GM18520 (cell line): Measurements from ENCODE around the gene MAEA.
A peak's percentile ranks its signal among the peaks of the same experiment; 100 is the strongest.
"Not testable (repeated sequence)": the region's sequence is repeated elsewhere in the genome, so short reads cannot be mapped to it uniquely, and the experiment has no call there.

Source experiments
- ATAC-seq: cut with Tn5 transposase; IDR thresholded peaks from one replicate; pipeline ENCODE4 v1.9.1; 2021; ENCODE audit not compliant: unreplicated experiment

MAEA gene

GRCh38 chr4:1277667-1278665, 11.7 kb upstream of the MAEA start:
- no peak for ATAC-seq

- ATAC-seq: no peak
Observed at GRCh38 chr4:1279253-1279652, 10.4 kb upstream of the MAEA start.

GRCh38 chr4:1283711-1284110, 6.0 kb upstream of the MAEA start:
- ATAC-seq: no peak

- ATAC-seq: no peak
Observed at GRCh38 chr4:1285151-1285789, 4.4 kb upstream of the MAEA start.

- no peak for ATAC-seq
Observed at GRCh38 chr4:1285790-1286553, 3.7 kb upstream of the MAEA start.

- no peak for ATAC-seq
Observed at GRCh38 chr4:1288786-1289185, 905 bp upstream of the MAEA start.

- no peak for ATAC-seq
Observed at GRCh38 chr4:1290165-1290977, 680 bp downstream of the MAEA start.

GRCh38 chr4:1291091-1291490, 1.4 kb downstream of the MAEA start:
- no peak for ATAC-seq

GRCh38 chr4:1291996-1292702, 2.5 kb downstream of the MAEA start:
- ATAC-seq: no peak

GRCh38 chr4:1292703-1293011, 3.0 kb downstream of the MAEA start:
- not testable (repeated sequence) for ATAC-seq

GRCh38 chr4:1293531-1293941, 3.8 kb downstream of the MAEA start:
- ATAC-seq: peak; percentile 22

- no peak for ATAC-seq
Observed at GRCh38 chr4:1293991-1294390, 4.3 kb downstream of the MAEA start.

- no peak for ATAC-seq
Observed at GRCh38 chr4:1294424-1294823, 4.7 kb downstream of the MAEA start.

GRCh38 chr4:1294891-1295290, 5.2 kb downstream of the MAEA start:
- ATAC-seq: no peak

- no peak for ATAC-seq
Observed at GRCh38 chr4:1295405-1296055, 5.8 kb downstream of the MAEA start.

GRCh38 chr4:1296324-1297022, 6.8 kb downstream of the MAEA start:
- ATAC-seq: no peak

- no peak for ATAC-seq
Observed at GRCh38 chr4:1297023-1297395, 7.3 kb downstream of the MAEA start.

- ATAC-seq: no peak
Observed at GRCh38 chr4:1297456-1298325, 8.0 kb downstream of the MAEA start.
